Measurements from ENCODE around the gene STPG3. TPM values are rescaled to one million over a fixed set of nuclear protein-coding genes. Genes with fewer than 3 reads are reported as not detected.

STPG3 gene
- total and polyA plus RNA-seq, 2 of the 8 experiments (the other 6 are each of a cell fraction or from before 2014, with no cell fraction given): not detected

GRCh38 chr9:137294681-137295237 is 43.7 kb downstream of the STPG3 start:
- H2AK5ac ChIP-seq (ENCODE audit: low read depth, low read length): no peak overlapping the region
- peak overlapping the region; percentile 95; the same call in 1 of the 2 replicates for H2BK15ac ChIP-seq (ENCODE audit: low read length)
- H3K9me3 ChIP-seq (ENCODE audit: insufficient read depth in 2 of 2, low read depth in 1 of 2, low read length in 1 of 2): peaks cover 0 to 4% of the 10 kb centered on the region in 2 experiments; a peak in 2 of 4 replicates
- peak overlapping the region; percentile 99; the same call in 1 of the 2 replicates for H2BK20ac ChIP-seq (ENCODE audit: low read length)
- no peak overlapping the region for H2BK5ac ChIP-seq (ENCODE audit: low read depth, low read length)
- no peak overlapping the region for H3K9ac ChIP-seq (replicated peaks in 1 of 4; ENCODE audit: extremely low read depth in 1 of 4, low read depth in 3 of 4, low read length in 3 of 4)
- peak overlapping the region; percentile 94; the same call in 1 of the 2 replicates for H2BK12ac ChIP-seq (ENCODE audit: low read depth, low read length)
- H3K18ac ChIP-seq (ENCODE audit: extremely low read depth, low read length): peak overlapping the region; percentile 52; the same call in 1 of the 2 replicates
- no peaks in the 10 kb centered on the region for H3K79me1 ChIP-seq (ENCODE audit: low read depth, low read length)
- no peak overlapping the region for H3K14ac ChIP-seq (ENCODE audit: insufficient read length)
- H3K79me2 ChIP-seq (ENCODE audit: control insufficient read depth in 1 of 2, insufficient read depth in 2 of 2, low read length in 2 of 2): no peaks in the 10 kb centered on the region
- H3K4ac ChIP-seq (replicated peaks; ENCODE audit: insufficient read length, low read depth, low read length): peak overlapping the region; percentile 6
- ChIA-PET POLR2A (ENCODE audit: partially characterized antibody) (no interaction called here), CTCF (ENCODE audit: partially characterized antibody) (interaction anchor here (0.7 to 2.7 kb wide), 7 partner anchors 24 to 294 kb away, joined by 3 to 7 read pairs (median 3); no protein-coding TSS in a partner anchor)
- no peak overlapping the region for H2AFZ ChIP-seq (ENCODE audit: low read length)
- peak overlapping the region; percentile 83; the same call in 1 of the 2 replicates for H4K8ac ChIP-seq (ENCODE audit: extremely low read depth, insufficient read depth, low read length)
- H3K23me2 ChIP-seq (ENCODE audit: low read depth, low read length): peaks cover 4% of the 10 kb centered on the region; the same call in 1 of the 2 replicates
- no peak for FAIRE-seq
- H3K4me3 ChIP-seq (ENCODE audit: extremely low read depth in 1 of 4, insufficient read depth in 2 of 4, low read depth in 3 of 4, low read length in 4 of 4): peak overlapping the region in 2 of 4 experiments; percentile 10 to 60; a peak in 2 of 8 replicates
- 40% methylated on average over 32 of the region's 35 CpGs; no CpG with 5 or more reads in 1 of the 2 experiments for WGBS, 2 experiments (ENCODE audit: extremely low coverage in 1 of 2, insufficient coverage in 1 of 2, insufficient read length in 1 of 2, insufficient replicate concordance in 2 of 2, low coverage in 1 of 2, low lambda C conversion rate in 2 of 2, missing lambda C conversion rate in 1 of 2)
- H4K5ac ChIP-seq (ENCODE audit: insufficient read length, low read depth, low read length): no peak overlapping the region
- peaks cover 3 to 8% of the 10 kb centered on the region in 2 experiments for H4K20me1 ChIP-seq (replicated peaks in 1 of 2; ENCODE audit: control insufficient read depth in 1 of 2, insufficient read depth in 2 of 2, low read length in 2 of 2)
- H3K4me2 ChIP-seq (ENCODE audit: insufficient read depth in 1 of 2, low read depth in 2 of 2, low read length in 2 of 2): peak overlapping the region; percentile 30 to 63
- H3K4me1 ChIP-seq (replicated peaks in 1 of 4; ENCODE audit: control insufficient read depth in 3 of 4, insufficient read depth in 4 of 4, low read length in 3 of 4): peaks cover 3 to 28% (median 24%) of the 10 kb centered on the region in 4 experiments
- no peak for DNase-seq (ENCODE audit: low read depth in 1 of 2, low spot score in 2 of 2)
- H2BK120ac ChIP-seq (replicated peaks; ENCODE audit: low read depth, low read length): no peak overlapping the region
- H3K23ac ChIP-seq (ENCODE audit: insufficient read length): no peak overlapping the region
- no peaks in the 10 kb centered on the region for H3K36me3 ChIP-seq (ENCODE audit: control insufficient read depth in 2 of 4, insufficient read depth in 4 of 4, low read length in 3 of 4)
- no peak overlapping the region for H3K27ac ChIP-seq (ENCODE audit: low read depth, low read length)
- peaks cover 0 to 24% (median 12%) of the 10 kb centered on the region in 4 experiments; a peak in 5 of 7 replicates for H3K27me3 ChIP-seq (replicated peaks in 1 of 4; ENCODE audit: control insufficient read depth in 3 of 4, extremely low read depth in 1 of 4, insufficient read depth in 3 of 4, low read length in 3 of 4)
- H4K91ac ChIP-seq (replicated peaks; ENCODE audit: insufficient read length, low read length): peak overlapping the region; percentile 79
- H3K56ac ChIP-seq (replicated peaks; ENCODE audit: insufficient read length, low read depth, low read length): no peak overlapping the region
- TF ChIP-seq, protein P1, sequence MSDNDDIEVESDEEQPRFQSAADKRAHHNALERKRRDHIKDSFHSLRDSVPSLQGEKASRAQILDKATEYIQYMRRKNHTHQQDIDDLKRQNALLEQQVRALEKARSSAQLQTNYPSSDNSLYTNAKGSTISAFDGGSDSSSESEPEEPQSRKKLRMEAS (IDR thresholded peaks at IDR 0.05): peak; percentile 85
- TF ChIP-seq SAP30 (IDR thresholded peaks at IDR 0.05; ENCODE audit: insufficient read depth, insufficient replicate concordance, low read length) (no peak), CREB1 (IDR thresholded peaks at IDR 0.05) (no peak), KDM1A (IDR thresholded peaks at IDR 0.05; ENCODE audit: borderline replicate concordance, low read length) (no peak), GABPA (IDR thresholded peaks at IDR 0.05; ENCODE audit: borderline replicate concordance, insufficient read depth, low read length) (no peak), CTCF (IDR thresholded peaks at IDR 0.05; ENCODE audit: control extremely low read depth in 1 of 3, insufficient read depth in 1 of 3, low read depth in 1 of 3, low read length in 3 of 3) (peak in 1 of 3 experiments; percentile 18; a peak in 1 of 4 replicates), BCL11A (IDR thresholded peaks at IDR 0.05; ENCODE audit: low read depth in 2 of 2, low read length in 2 of 2) (no peak)
- TF ChIP-seq, protein P2, sequence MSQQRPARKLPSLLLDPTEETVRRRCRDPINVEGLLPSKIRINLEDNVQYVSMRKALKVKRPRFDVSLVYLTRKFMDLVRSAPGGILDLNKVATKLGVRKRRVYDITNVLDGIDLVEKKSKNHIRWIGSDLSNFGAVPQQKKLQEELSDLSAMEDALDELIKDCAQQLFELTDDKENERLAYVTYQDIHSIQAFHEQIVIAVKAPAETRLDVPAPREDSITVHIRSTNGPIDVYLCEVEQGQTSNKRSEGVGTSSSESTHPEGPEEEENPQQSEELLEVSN (IDR thresholded peaks at IDR 0.05): peak; percentile 84

Data from H1 (cell line).